ENCODE results near the gene CLRN3.

CLRN3 gene

GRCh38 chr10:127875916-127876315 is 16.8 kb downstream of the CLRN3 start:
- in situ Hi-C loops (cut with MboI; ENCODE audit: low sequenced_read_pairs), result loop anchor here (10.0 kb wide), 1 partner anchor 139 kb away; no protein-coding TSS in a partner anchor

- in situ Hi-C loops (cut with MboI; ENCODE audit: low sequenced_read_pairs), result loop anchor here (10.0 kb wide), 1 partner anchor 139 kb away; no protein-coding TSS in a partner anchor
These were observed 17.3 kb downstream of the CLRN3 start for GRCh38 chr10:127875449-127875765.

- in situ Hi-C loops (cut with MboI; ENCODE audit: low sequenced_read_pairs), result loop anchor here (10.0 kb wide), 1 partner anchor 140 kb away; no protein-coding TSS in a partner anchor
These were observed 17.9 kb downstream of the CLRN3 start for GRCh38 chr10:127874671-127875448.

DNA sequence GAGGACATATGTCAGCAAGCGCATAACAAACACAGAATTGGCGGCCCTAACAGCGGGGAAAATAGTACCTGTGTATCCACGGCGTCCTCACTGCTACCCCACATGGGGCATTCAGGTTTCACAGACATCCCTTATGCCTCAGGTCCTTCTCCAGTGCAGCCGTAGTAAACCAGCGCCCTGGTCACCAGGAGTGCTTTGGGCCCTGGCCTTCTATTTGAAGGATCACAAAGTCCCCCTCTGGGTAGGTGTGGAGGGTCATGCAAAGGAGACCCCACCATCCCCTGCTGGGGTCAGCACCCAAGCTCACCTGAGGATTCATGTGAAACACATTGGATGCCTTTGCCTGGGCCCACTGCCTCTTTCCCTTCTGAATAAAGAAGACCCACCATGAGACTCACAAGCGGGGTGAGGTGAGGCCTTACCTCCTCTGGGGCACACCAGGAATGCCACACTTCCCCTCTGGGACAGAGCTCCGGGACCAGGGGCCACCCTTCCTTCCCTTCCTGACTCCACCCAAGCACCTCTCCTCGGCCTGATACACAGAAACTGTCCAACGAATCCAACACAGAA is 18.8 kb downstream of the CLRN3 start:
- in situ Hi-C loops (cut with MboI; ENCODE audit: low sequenced_read_pairs), result loop anchor here (10.0 kb wide), 1 partner anchor 141 kb away; no protein-coding TSS in a partner anchor

- in situ Hi-C loops (cut with MboI; ENCODE audit: low sequenced_read_pairs), result loop anchor here (10.0 kb wide), 1 partner anchor 142 kb away; no protein-coding TSS in a partner anchor
These were observed 19.7 kb downstream of the CLRN3 start for GRCh38 chr10:127872871-127873600.

GRCh38 chr10:127872011-127872761 is 20.6 kb downstream of the CLRN3 start:
- in situ Hi-C loops (cut with MboI; ENCODE audit: low sequenced_read_pairs), result loop anchor here (10.0 kb wide), 1 partner anchor 143 kb away; no protein-coding TSS in a partner anchor

DNA sequence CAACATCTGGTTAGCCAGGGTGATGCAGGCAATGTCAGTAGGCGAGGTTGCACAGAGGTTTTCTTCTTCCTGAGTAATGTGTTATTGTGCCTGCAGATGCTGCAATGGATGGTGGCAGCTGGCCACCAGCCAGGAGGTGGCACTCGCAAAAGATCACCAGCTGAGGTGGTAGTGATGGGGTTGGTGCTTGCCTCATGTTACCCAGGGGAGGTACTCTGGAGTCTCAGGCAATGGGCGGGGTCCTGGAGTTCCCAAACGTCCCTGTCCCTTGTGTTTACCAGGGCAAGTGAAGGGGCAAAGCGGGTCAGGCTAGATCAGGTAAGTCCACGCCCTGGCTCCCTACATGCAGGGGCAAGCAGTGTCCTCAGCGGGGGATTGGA is 21.1 kb downstream of the CLRN3 start:
- in situ Hi-C loops (cut with MboI; ENCODE audit: low sequenced_read_pairs), result loop anchor here (10.0 kb wide), 1 partner anchor 143 kb away; no protein-coding TSS in a partner anchor

GRCh38 chr10:127869329-127869728 is 23.4 kb downstream of the CLRN3 start:
- in situ Hi-C loops (cut with MboI; ENCODE audit: low sequenced_read_pairs), result no loop called here

- in situ Hi-C loops (cut with MboI; ENCODE audit: low sequenced_read_pairs), result no loop called here
These were observed 24.9 kb downstream of the CLRN3 start for GRCh38 chr10:127867805-127868204.

DNA sequence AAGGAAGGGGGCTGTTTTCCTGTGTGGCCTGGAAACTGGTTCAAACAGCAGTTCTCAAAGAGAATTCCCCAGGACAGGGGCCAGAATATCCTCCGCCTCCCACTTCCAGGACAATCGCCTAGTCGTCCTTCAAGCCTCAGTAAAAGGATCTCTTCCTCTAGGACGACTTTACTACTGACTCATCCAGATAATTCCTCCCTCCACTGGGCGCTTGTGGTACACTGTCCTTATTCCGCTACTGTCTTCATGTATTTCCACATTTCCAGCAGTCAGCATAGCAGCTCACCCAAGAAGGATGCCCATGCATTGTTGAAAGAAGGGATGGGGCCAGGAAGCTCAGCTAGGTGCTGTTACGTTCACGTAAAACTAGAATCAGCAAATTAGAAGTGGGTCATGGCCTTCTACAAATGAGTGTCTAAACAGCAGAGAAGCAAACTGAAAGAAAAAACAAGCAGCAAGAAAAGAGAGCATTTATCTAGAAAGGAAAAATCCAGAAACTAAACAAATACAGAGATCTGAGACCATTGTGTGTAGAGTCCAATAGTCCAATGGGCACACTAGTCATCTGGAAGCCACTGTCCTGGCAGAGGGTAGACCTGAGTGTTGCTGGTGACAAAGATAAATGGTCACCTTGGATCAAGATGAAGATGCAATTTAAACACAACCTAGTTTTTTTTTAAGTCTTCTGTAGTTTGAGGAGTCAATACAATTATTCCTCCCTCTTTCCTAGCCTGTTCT is 26.3 kb downstream of the CLRN3 start:
- in situ Hi-C loops (cut with MboI; ENCODE audit: low sequenced_read_pairs), result no loop called here

DNA sequence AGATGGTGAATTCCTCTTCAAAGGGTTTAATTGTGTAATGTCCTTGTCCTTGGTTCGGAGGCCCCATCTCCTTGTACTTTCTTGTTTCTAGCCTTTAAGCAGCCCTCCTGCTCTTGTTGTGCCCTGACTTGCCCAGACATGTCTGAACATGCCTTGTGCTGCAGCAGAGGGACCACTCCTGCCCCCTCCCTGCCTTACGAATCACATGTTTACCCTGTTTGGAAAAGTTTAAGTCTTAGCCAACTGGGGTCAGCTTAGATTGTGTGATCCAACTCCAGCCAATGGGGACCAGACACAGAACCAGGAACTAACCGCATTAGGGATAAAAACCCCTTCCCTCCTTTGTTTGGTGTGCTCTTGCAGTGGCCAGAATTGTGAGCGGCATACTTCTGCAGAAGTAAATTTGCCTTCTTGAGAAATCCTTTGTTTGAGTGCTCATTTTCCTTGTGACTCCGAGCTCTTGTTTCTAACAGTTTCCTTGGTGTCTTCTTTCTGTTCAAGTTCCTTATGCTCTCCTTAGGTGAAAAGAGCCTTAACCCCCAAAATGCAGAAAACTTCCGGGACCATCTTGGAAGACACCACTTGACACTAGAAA is 29.4 kb downstream of the CLRN3 start:
- in situ Hi-C loops (cut with MboI; ENCODE audit: low sequenced_read_pairs), result no loop called here

- in situ Hi-C loops (cut with MboI; ENCODE audit: low sequenced_read_pairs), result no loop called here
These were observed 32.1 kb downstream of the CLRN3 start for GRCh38 chr10:127860592-127860991.

DNA sequence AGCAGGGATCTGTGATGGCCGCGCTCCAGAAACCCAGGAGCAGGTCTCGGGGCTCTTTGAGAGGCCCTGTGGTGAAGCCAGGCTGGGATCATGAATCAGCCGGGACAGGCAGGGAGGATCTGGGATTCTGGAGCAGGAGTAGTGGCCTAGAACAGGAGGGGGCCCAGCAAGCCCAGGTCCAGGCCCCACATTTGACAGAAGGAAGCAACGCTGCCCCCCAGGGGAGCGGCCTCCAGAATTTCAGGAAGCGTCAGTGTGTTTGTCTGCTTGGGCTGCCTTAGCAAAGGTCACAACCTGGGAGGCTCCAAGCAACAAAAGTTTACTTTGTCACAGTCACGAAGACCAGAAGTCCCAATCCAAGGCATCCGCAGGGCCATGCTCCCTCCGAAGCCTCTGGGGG is 36.8 kb downstream of the CLRN3 start:
- in situ Hi-C loops (cut with MboI; ENCODE audit: low sequenced_read_pairs), result no loop called here

- in situ Hi-C loops (cut with MboI; ENCODE audit: low sequenced_read_pairs), result no loop called here
These were observed 37.2 kb downstream of the CLRN3 start for GRCh38 chr10:127855591-127855881.

GRCh38 chr10:127854769-127855590 is 37.8 kb downstream of the CLRN3 start:
- in situ Hi-C loops (cut with MboI; ENCODE audit: low sequenced_read_pairs), result no loop called here

DNA sequence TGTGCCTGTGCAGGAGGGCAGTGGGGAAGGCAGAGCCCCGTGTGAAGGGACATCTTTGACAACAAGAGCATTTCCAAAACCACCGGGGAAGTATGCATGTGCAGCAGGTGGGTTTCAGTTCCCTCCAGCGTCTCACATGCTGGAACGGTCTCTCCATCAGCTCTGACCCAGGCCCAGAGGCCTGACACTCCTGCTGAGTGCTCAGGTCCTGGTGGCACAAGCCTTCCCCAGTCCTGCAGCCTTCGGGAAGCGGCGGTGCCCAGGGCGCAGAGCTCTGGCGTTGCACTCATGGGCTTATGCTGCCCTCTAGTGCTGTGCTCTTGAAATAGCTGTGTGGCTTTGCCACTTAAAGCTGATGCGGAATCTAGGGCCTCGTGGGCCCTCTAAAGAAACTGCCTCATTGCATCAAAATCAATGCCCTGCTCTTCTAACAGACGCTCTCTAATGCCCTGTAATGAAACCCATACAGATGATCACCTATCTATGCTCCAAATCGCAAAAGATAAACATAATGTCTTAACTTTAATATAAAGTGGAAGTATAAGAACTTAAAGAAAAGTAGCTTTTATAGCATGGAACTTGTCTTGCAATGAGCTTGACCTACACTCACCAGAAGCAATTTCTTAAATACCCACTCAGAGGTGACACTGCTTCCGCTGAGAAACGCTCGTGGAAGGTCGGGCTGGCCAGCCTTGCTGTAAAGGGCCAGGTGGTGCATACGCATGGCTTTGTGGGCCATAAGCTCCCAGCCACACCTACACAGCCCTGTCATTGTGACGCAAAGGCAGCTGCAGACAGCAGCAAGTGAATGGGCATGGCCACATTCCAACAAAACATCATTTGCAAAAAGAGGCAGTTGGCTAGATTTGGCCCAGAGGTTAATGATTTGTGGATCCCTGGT is 38.6 kb downstream of the CLRN3 start:
- in situ Hi-C loops (cut with MboI; ENCODE audit: low sequenced_read_pairs), result no loop called here

DNA sequence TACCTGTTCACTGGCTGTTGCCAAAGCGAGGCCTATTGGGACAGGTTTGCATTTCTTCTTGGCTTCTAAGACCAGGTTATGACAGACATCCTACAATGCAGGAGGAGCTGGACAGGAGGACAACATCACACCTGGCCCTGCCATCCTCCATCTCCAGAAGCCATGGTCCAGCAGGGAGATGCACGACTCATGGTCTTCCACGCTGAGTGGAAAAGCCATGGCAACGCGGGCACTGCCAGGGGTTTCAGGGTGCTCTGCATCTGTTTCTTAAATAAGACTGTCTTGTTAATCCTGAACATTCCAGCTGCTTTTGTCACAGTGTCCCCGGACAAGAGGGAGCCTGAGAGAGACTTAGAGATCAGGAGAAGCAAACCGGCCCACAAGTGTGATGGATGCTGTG is 40.3 kb downstream of the CLRN3 start:
- in situ Hi-C loops (cut with MboI; ENCODE audit: low sequenced_read_pairs), result no loop called here

DNA sequence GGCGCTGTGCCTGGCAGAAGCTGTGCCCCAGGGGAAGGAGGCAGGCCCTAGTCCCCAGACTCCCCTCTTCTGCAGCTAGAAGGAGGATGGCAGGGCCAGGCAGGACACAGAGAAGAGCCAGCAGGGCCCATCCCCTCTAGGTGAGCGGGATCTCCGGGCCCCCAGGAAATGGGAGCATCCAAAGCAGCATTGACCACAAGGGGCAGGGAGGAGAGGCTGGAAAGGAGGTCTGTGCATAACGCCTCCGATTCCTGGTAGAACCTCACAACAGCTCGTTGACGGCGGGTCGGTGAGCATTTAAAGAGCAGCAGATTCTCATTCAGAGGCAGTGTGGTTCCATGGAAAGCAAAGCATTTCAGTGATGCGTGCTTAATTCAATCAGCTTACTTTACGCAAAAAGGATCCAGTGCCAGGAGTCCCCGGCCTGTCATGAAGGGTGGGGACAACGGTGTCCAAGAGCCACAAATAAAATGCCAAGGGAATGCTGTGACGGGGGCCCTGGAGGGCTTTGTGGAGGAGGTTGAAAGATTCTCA is 41.0 kb downstream of the CLRN3 start:
- in situ Hi-C loops (cut with MboI; ENCODE audit: low sequenced_read_pairs), result no loop called here
